Suprapubic skin (tissue), 4 donors: ENCODE data around the gene ARHGAP27. TPM values are rescaled to one million over a fixed set of nuclear protein-coding genes. Genes with fewer than 3 reads are reported as not detected.

Source experiments
- DNase-seq, 2 donors: peaks; one replicate each; pipeline ENCODE4 v3.0.0-alpha.2; 2019; ENCODE audit warnings: low spot score in 2 of 2
- H3K27ac ChIP-seq: fragments of 200-600 bp; sonication (generic); one replicate; pipeline ENCODE4 v1.5.1; 2019
- H3K27me3 ChIP-seq: fragments of 200-600 bp; sonication (generic); one replicate; pipeline ENCODE4 v1.5.1; 2019
- H3K36me3 ChIP-seq: fragments of 200-600 bp; sonication (generic); one replicate; pipeline ENCODE4 v1.5.1; 2019
- H3K4me1 ChIP-seq: fragments of 200-600 bp; sonication (generic); one replicate; pipeline ENCODE4 v1.5.1; 2019
- H3K4me3 ChIP-seq: fragments of 200-600 bp; sonication (generic); one replicate; pipeline ENCODE4 v1.5.1; 2019; ENCODE audit warnings: mild to moderate bottlenecking
- H3K9me3 ChIP-seq: fragments of 200-600 bp; sonication (generic); one replicate; pipeline ENCODE4 v1.5.1; 2019
- EP300 ChIP-seq: sonication (generic); formaldehyde crosslinking; IDR thresholded peaks from one replicate; pipeline ENCODE4 v1.6.1; 2017; ENCODE audit warnings: antibody characterized with exemption
- POLR2A ChIP-seq, 2 donors: fragments of 450-650 bp; IDR thresholded peaks; one replicate each; pipeline ENCODE4 v1.6.1; 2017; ENCODE audit warnings: antibody characterized with exemption in 2 of 2, mild to moderate bottlenecking in 2 of 2, moderate library complexity in 2 of 2
- POLR2AphosphoS5 ChIP-seq, 3 donors: sonication (generic); formaldehyde crosslinking; IDR thresholded peaks; one replicate each; pipeline ENCODE4 v1.6.1; 2017; ENCODE audit warnings: antibody characterized with exemption in 3 of 3
- WGBS: methylation state at CpG from one replicate; pipeline ENCODE4 v1.1.5; 2018; 5-methylcytosine and 5-hydroxymethylcytosine counted together
- total RNA-seq, 4 donors: library from RNA; depleted of rRNA; stranded (reverse); fragments of >200 nt; gene quantifications; one replicate each; pipeline ENCODE4 v1.1.0, GENCODE V29; 2016
- TF ChIP-seq, protein P1 (sequence below), 2 donors: fragments of 200-600 bp in 1 of 2; fragments of 450-650 bp in 1 of 2; sonication (generic) in 1 of 2; IDR thresholded peaks; one replicate each; pipeline ENCODE4 v1.5.1; 2016 to 2019; ENCODE audit warnings: antibody characterized with exemption in 2 of 2, mild to moderate bottlenecking in 1 of 2, moderate library complexity in 1 of 2

ARHGAP27 gene
- total RNA-seq, 4 donors from 2014 or later, result 54.4 to 93.6 (median 71.3) TPM

DNA sequence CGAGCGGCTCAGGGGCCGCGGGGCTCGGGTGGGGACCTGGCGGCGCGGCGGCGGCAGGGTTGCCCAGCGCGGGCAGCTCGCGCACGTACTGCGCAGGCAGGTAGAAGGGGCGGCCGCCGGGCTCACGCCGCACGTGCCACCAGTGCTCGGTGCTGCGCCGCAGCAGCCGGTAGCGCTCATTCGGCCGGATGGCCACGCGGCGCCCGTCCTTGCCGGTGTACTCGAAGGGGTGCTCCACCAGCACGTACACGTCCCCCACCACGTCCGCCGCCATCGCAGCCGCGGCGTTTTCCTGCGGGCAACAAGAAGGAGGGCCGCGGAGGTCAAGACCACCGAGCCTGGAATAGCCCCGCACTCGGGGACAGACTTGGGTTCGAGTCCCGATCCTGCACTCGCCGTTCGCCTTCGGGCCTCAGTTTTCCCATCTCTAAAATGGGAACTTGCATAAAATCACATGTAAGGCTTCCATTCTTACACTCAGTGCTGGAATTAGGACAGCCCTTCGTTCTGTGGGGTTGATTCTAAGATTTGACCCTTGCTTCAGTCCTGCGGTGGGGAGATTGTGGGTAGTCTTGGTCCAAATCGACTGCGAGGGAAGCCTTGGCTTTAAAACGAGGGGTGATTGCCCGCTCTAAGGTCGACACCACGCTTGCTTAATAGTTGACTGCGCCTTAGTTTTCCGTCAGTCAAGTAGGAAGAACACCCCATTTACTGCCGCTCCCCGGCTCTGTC, 2.5 kb downstream of the ARHGAP27 start:
- peak in 1 of 2 donors; percentile 75 for DNase-seq
- peak in 1 of 3 donors; percentile 17 for TF ChIP-seq POLR2AphosphoS5 (IDR thresholded peaks at IDR 0.05)
- TF ChIP-seq, protein P1, sequence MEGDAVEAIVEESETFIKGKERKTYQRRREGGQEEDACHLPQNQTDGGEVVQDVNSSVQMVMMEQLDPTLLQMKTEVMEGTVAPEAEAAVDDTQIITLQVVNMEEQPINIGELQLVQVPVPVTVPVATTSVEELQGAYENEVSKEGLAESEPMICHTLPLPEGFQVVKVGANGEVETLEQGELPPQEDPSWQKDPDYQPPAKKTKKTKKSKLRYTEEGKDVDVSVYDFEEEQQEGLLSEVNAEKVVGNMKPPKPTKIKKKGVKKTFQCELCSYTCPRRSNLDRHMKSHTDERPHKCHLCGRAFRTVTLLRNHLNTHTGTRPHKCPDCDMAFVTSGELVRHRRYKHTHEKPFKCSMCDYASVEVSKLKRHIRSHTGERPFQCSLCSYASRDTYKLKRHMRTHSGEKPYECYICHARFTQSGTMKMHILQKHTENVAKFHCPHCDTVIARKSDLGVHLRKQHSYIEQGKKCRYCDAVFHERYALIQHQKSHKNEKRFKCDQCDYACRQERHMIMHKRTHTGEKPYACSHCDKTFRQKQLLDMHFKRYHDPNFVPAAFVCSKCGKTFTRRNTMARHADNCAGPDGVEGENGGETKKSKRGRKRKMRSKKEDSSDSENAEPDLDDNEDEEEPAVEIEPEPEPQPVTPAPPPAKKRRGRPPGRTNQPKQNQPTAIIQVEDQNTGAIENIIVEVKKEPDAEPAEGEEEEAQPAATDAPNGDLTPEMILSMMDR (IDR thresholded peaks at IDR 0.05), result no peak
- Histone ChIP-seq H3K36me3 (peaks cover 6% of the 10 kb centered on the region), H3K4me1 (peaks cover 79% of the 10 kb centered on the region), H3K9me3 (no peaks in the 10 kb centered on the region), H3K27ac (peak overlapping the region; percentile 93), H3K4me3 (peak overlapping the region; percentile 66), H3K27me3 (peaks cover 5% of the 10 kb centered on the region)
- 37% methylated on average over 33 of the region's 68 CpGs for WGBS

DNA sequence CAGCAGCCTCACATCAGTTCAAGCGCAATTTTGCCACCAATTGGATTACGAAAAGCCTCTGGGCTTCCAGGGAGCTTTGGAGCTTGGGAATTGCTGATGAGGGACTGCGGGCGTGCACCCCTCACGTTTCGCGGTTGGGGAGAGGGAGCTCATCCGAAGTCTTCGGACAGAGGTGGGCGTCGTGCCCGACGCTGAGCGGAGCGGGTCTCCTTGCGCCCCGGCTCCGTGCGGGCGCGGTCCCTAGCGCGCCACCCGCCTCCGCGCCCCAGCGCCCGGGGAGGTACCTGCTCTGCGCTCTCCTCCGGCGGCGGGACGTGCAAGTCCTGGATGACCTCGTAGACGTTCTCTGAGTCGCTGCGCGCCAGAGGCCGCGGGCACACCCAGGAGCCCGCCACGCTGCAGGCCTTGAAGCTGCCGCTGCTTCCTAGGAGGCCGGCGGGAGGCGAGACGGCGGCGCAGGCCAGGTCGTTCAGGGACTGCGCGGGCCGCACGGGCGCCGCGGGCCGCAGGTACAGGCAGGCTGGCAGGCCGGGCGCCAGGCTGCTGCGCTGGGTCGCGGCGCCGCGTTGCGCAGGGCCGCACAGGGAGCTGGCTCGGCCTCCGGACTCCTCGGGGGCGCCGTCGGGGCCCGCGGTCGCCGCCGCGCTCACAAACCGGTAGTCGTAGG, 3.2 kb downstream of the ARHGAP27 start:
- Histone ChIP-seq H3K27ac (peak overlapping the region; percentile 93), H3K9me3 (no peaks in the 10 kb centered on the region), H3K36me3 (peaks cover under 1% of the 10 kb centered on the region), H3K27me3 (peaks cover 5% of the 10 kb centered on the region), H3K4me1 (peaks cover 86% of the 10 kb centered on the region), H3K4me3 (peak overlapping the region; percentile 66)
- TF ChIP-seq POLR2A (IDR thresholded peaks at IDR 0.05) (no peak), POLR2AphosphoS5 (IDR thresholded peaks at IDR 0.05) (peak in 1 of 3 donors; percentile 28)
- WGBS, result 45% methylated on average over 29 of the region's 82 CpGs
- DNase-seq, result peak in 1 of 2 donors; percentile 67

DNA sequence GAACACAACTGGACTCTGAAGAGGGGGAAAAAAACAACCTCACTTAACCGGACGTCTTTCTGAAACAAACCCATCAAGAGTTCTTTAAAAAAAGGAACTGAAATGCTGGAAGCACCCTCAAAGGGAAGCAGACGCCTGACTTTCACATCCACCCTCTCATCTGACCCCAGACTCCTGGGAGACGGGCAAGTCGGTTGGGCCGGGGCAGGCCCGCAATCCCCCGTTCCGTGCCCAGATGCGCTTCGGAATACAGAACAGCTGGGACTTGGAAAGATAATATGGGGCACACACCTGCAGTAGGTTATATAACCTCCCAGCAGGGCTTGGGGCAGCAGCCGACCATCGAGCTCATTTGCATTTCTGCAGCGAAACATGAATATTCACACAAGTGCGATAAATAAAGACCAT, 3.7 kb downstream of the ARHGAP27 start:
- peaks cover 87% of the 10 kb centered on the region for H3K4me1 ChIP-seq
- peak overlapping the region; percentile 66 for H3K4me3 ChIP-seq

DNA sequence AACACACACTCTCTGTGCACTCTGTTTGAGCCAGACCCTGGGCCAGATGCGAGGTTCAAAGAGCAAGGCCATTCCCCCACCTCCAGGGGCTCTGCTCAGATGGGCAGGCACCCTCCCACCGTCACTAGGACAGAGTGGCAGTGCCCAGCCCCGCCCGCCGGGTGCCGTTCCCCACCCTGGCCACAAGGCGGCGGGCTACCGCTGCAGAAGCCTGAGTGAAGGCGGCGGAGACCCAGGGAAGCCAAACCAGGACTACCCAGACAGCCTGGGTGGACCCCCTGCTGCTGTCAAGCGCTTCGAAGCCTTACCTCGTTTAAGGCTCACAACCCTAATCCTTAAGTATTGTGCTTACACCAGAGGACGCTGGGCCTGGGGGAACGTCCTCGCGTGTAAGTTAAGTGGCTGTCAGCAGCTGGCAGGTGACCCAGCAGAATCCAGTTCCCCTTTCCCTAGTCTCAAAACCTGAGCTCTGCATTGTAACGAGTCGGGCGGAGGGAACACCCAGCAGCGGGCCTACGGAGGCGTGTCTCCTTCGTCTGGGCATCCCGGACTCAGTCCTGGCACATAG, 4.5 kb downstream of the ARHGAP27 start:
- peaks cover 5% of the 10 kb centered on the region for H3K27me3 ChIP-seq
- H3K4me3 ChIP-seq, result peak overlapping the region; percentile 21
- no peaks in the 10 kb centered on the region for H3K9me3 ChIP-seq
- DNase-seq, result peak in 1 of 2 donors; percentile 86
- peaks cover 81% of the 10 kb centered on the region for H3K4me1 ChIP-seq
- WGBS, result 3% methylated on average over 7 of the region's 26 CpGs
- peak overlapping the region; percentile 17 for H3K27ac ChIP-seq
- no peak for TF ChIP-seq POLR2AphosphoS5 (IDR thresholded peaks at IDR 0.05)
- TF ChIP-seq, protein P1 (IDR thresholded peaks at IDR 0.05), result peak; percentile 91 to 98
- H3K36me3 ChIP-seq, result no peaks in the 10 kb centered on the region

More for the DNA sequence above, 3.7 kb downstream of the ARHGAP27 start:
- TF ChIP-seq POLR2A (IDR thresholded peaks at IDR 0.05) (no peak), POLR2AphosphoS5 (IDR thresholded peaks at IDR 0.05) (no peak)
- Histone ChIP-seq H3K36me3 (no peaks in the 10 kb centered on the region), H3K27me3 (peaks cover 5% of the 10 kb centered on the region), H3K9me3 (no peaks in the 10 kb centered on the region), H3K27ac (peak overlapping the region; percentile 93)
- WGBS, result 32% methylated on average over 15 of the region's 15 CpGs
- DNase-seq, result no peak

DNA sequence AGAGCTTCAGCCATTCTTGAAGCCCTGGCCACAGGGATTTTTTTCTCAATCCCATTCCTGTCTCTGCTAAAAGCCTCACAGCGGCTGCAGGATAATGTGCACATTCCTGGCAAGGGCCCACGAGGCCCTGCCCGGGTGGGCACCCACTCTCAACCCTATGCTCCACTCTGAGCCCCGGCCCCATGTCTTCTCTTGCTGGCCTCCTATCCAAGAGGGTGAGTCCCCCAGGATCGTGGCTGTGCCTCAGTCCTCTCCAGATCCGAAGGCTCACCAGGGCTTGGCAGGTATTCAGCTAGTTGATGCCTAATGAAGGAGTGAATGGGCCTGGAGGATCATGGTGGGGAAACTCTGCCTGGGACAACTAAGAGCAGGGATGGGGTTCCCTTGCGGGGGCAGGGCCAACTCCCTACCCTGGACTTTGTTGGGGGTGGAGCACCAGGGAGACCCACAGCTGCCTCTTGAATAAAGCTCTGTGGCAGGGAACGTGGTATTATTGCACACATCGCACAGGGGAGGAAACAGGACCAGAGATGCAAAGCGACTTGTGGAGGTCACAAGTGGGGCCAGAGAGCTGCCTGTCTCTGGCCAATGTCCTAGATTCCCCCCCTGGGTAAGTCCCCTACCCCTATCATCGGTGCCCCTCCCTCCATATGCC, 5.4 kb downstream of the ARHGAP27 start:
- no peak overlapping the region for H3K4me3 ChIP-seq
- no peaks in the 10 kb centered on the region for H3K36me3 ChIP-seq
- no peaks in the 10 kb centered on the region for H3K9me3 ChIP-seq
- H3K27ac ChIP-seq, result no peak overlapping the region
- WGBS, result 72% methylated on average over 11 of the region's 11 CpGs
- peaks cover 5% of the 10 kb centered on the region for H3K27me3 ChIP-seq
- H3K4me1 ChIP-seq, result peaks cover 73% of the 10 kb centered on the region
- no peak for TF ChIP-seq POLR2A (IDR thresholded peaks at IDR 0.05)
- TF ChIP-seq POLR2AphosphoS5 (IDR thresholded peaks at IDR 0.05), result no peak
- TF ChIP-seq EP300, result no peak
- TF ChIP-seq, protein P1 (IDR thresholded peaks at IDR 0.05), result no peak
- no peak for DNase-seq
